ENCODE measurements around the gene FGD6.
"Not testable (repeated sequence)": the region's sequence is repeated elsewhere in the genome, so short reads cannot be mapped to it uniquely, and the experiment has no call there.

FGD6 gene

GRCh38 chr12:95114766-95115405 is 102.4 kb downstream of the FGD6 start:
- FAIRE-seq (no peak), DNase-seq (ENCODE audit: insufficient read length, low spot score) (no peak)
- TF ChIP-seq POU2F2 (IDR thresholded peaks at IDR 0.05; ENCODE audit: low read depth, low read length) (no peak), SPI1 (IDR thresholded peaks at IDR 0.05; ENCODE audit: low read depth, low read length) (no peak), PAX5 (IDR thresholded peaks at IDR 0.05; ENCODE audit: insufficient read depth, low read length, severe bottlenecking) (no peak), POLR2AphosphoS5 (IDR thresholded peaks at IDR 0.05; ENCODE audit: low read depth, low read length) (no peak), POLR2A (IDR thresholded peaks at IDR 0.05; ENCODE audit: low read depth, low read length) (no peak), TAF1 (IDR thresholded peaks at IDR 0.05; ENCODE audit: low read depth, low read length) (no peak)

- FAIRE-seq (no peak), DNase-seq (ENCODE audit: insufficient read length, low spot score) (no peak)
- no peak for TF ChIP-seq PAX5 (IDR thresholded peaks at IDR 0.05; ENCODE audit: insufficient read depth, low read length, severe bottlenecking)
- TF ChIP-seq POU2F2 (IDR thresholded peaks at IDR 0.05; ENCODE audit: low read depth, low read length): no peak
- no peak for TF ChIP-seq SPI1 (IDR thresholded peaks at IDR 0.05; ENCODE audit: low read depth, low read length)
- TF ChIP-seq POLR2AphosphoS5 (IDR thresholded peaks at IDR 0.05; ENCODE audit: low read depth, low read length): no peak
- no peak for TF ChIP-seq TAF1 (IDR thresholded peaks at IDR 0.05; ENCODE audit: low read depth, low read length)
- TF ChIP-seq POLR2A (IDR thresholded peaks at IDR 0.05; ENCODE audit: low read depth, low read length): no peak
These were observed 109.9 kb downstream of the FGD6 start for GRCh38 chr12:95107362-95107761.

GRCh38 chr12:95105540-95105939 is 111.7 kb downstream of the FGD6 start:
- TF ChIP-seq TAF1 (IDR thresholded peaks at IDR 0.05; ENCODE audit: low read depth, low read length) (no peak), SPI1 (IDR thresholded peaks at IDR 0.05; ENCODE audit: low read depth, low read length) (no peak), POLR2AphosphoS5 (IDR thresholded peaks at IDR 0.05; ENCODE audit: low read depth, low read length) (no peak), POU2F2 (IDR thresholded peaks at IDR 0.05; ENCODE audit: low read depth, low read length) (no peak)
- FAIRE-seq: no peak
- no peak for DNase-seq (ENCODE audit: insufficient read length, low spot score)

GRCh38 chr12:95104919-95105452 is 112.3 kb downstream of the FGD6 start:
- no peak for DNase-seq (ENCODE audit: insufficient read length, low spot score)
- TF ChIP-seq POLR2AphosphoS5 (IDR thresholded peaks at IDR 0.05; ENCODE audit: low read depth, low read length): no peak
- no peak for FAIRE-seq

GRCh38 chr12:95102916-95103671 is 114.2 kb downstream of the FGD6 start:
- FAIRE-seq (peak; percentile 94), DNase-seq (ENCODE audit: insufficient read length, low spot score) (peak; percentile 38)
- TF ChIP-seq POLR2AphosphoS5 (IDR thresholded peaks at IDR 0.05; ENCODE audit: low read depth, low read length) (no peak), POU2F2 (IDR thresholded peaks at IDR 0.05; ENCODE audit: low read depth, low read length) (peak; percentile 59; the same call in 1 of the 2 replicates), POLR2A (IDR thresholded peaks at IDR 0.05; ENCODE audit: low read depth, low read length) (no peak), TAF1 (IDR thresholded peaks at IDR 0.05; ENCODE audit: low read depth, low read length) (no peak), SPI1 (IDR thresholded peaks at IDR 0.05; ENCODE audit: low read depth, low read length) (peak; percentile 60), PAX5 (IDR thresholded peaks at IDR 0.05; ENCODE audit: insufficient read depth, low read length, severe bottlenecking) (peak; percentile 90)

- not testable (repeated sequence) for DNase-seq (ENCODE audit: insufficient read length, low spot score); FAIRE-seq
These were observed 115.3 kb downstream of the FGD6 start for GRCh38 chr12:95101957-95102356.

GRCh38 chr12:95100264-95101190 is 116.7 kb downstream of the FGD6 start:
- DNase-seq (ENCODE audit: insufficient read length, low spot score): no peak
- TF ChIP-seq SPI1 (IDR thresholded peaks at IDR 0.05; ENCODE audit: low read depth, low read length) (no peak), POLR2AphosphoS5 (IDR thresholded peaks at IDR 0.05; ENCODE audit: low read depth, low read length) (no peak), POLR2A (IDR thresholded peaks at IDR 0.05; ENCODE audit: low read depth, low read length) (no peak), TAF1 (IDR thresholded peaks at IDR 0.05; ENCODE audit: low read depth, low read length) (no peak), POU2F2 (IDR thresholded peaks at IDR 0.05; ENCODE audit: low read depth, low read length) (no peak), PAX5 (IDR thresholded peaks at IDR 0.05; ENCODE audit: insufficient read depth, low read length, severe bottlenecking) (no peak)
- FAIRE-seq: no peak

GRCh38 chr12:95099270-95099790 is 117.9 kb downstream of the FGD6 start:
- no peak for FAIRE-seq
- no peak for DNase-seq (ENCODE audit: insufficient read length, low spot score)
- TF ChIP-seq POLR2A (IDR thresholded peaks at IDR 0.05; ENCODE audit: low read depth, low read length): no peak
- no peak for TF ChIP-seq POU2F2 (IDR thresholded peaks at IDR 0.05; ENCODE audit: low read depth, low read length)
- TF ChIP-seq SPI1 (IDR thresholded peaks at IDR 0.05; ENCODE audit: low read depth, low read length): no peak
- no peak for TF ChIP-seq POLR2AphosphoS5 (IDR thresholded peaks at IDR 0.05; ENCODE audit: low read depth, low read length)
- no peak for TF ChIP-seq TAF1 (IDR thresholded peaks at IDR 0.05; ENCODE audit: low read depth, low read length)
- TF ChIP-seq PAX5 (IDR thresholded peaks at IDR 0.05; ENCODE audit: insufficient read depth, low read length, severe bottlenecking): no peak

- no peak for FAIRE-seq
- no peak for TF ChIP-seq TAF1 (IDR thresholded peaks at IDR 0.05; ENCODE audit: low read depth, low read length)
- no peak for DNase-seq (ENCODE audit: insufficient read length, low spot score)
These were observed 120.4 kb downstream of the FGD6 start for GRCh38 chr12:95096852-95097251.

All from GM12891 (cell line).